Hepatocyte (in vitro differentiated cells): ENCODE measurements around the gene ASTN2. TPM values are rescaled to one million over a fixed set of nuclear protein-coding genes. Genes with fewer than 3 reads are reported as not detected.

Source experiments
- DNase-seq: peaks from one replicate; pipeline ENCODE4 v3.0.0-alpha.2; 2016; ENCODE audit warnings: low spot score
- H2AFZ ChIP-seq: fragments of 200-600 bp; sonication (generic); 2 replicates; pipeline ENCODE4 v1.6.0; 2016; ENCODE audit warnings: antibody characterized with exemption, mild to moderate bottlenecking
- H3K27ac ChIP-seq: fragments of 200-600 bp; sonication (generic); 2 replicates; pipeline ENCODE4 v1.5.1; 2016; ENCODE audit warnings: mild to moderate bottlenecking
- H3K27me3 ChIP-seq: fragments of 200-600 bp; sonication (generic); 2 replicates; pipeline ENCODE4 v1.6.1; 2016
- H3K36me3 ChIP-seq: fragments of 200-600 bp; sonication (generic); replicated peaks from 2 replicates; pipeline ENCODE4 v1.5.1; 2016; ENCODE audit warnings: low read depth; ENCODE audit not compliant: insufficient read depth
- H3K4me1 ChIP-seq: fragments of 200-600 bp; sonication (generic); 2 replicates; pipeline ENCODE4 v1.5.1; 2016; ENCODE audit warnings: mild to moderate bottlenecking, moderate library complexity; ENCODE audit not compliant: insufficient read depth
- H3K4me2 ChIP-seq: fragments of 200-600 bp; sonication (generic); 2 replicates; pipeline ENCODE4 v1.6.0; 2016
- H3K4me3 ChIP-seq: fragments of 200-600 bp; sonication (generic); 2 replicates; pipeline ENCODE4 v1.5.1; 2016; ENCODE audit warnings: mild to moderate bottlenecking
- H3K79me2 ChIP-seq: fragments of 200-600 bp; sonication (generic); 2 replicates; pipeline ENCODE4 v1.6.0; 2017; ENCODE audit warnings: mild to moderate bottlenecking
- H3K9me2 ChIP-seq: fragments of 200-600 bp; sonication (generic); replicated peaks from 2 replicates; pipeline ENCODE4 v1.6.0; 2017; ENCODE audit warnings: mild to moderate bottlenecking; ENCODE audit not compliant: insufficient read depth
- H3K9me3 ChIP-seq: fragments of 200-600 bp; sonication (generic); 2 replicates; pipeline ENCODE4 v1.5.1; 2016; ENCODE audit warnings: low read depth, mild to moderate bottlenecking
- H4K20me1 ChIP-seq: fragments of 200-600 bp; sonication (generic); 2 replicates; pipeline ENCODE4 v1.6.0; 2016; ENCODE audit warnings: mild to moderate bottlenecking; ENCODE audit not compliant: insufficient read depth, poor library complexity, severe bottlenecking
- EZH2 ChIP-seq: fragments of 200-600 bp; sonication (generic); IDR thresholded peaks from 2 replicates; pipeline ENCODE4 v1.6.1; 2016; ENCODE audit warnings: antibody characterized with exemption, mild to moderate bottlenecking, borderline replicate concordance
- EZH2phosphoT487 ChIP-seq: fragments of 200-600 bp; sonication (generic); IDR thresholded peaks from one replicate; pipeline ENCODE4 v1.6.1; 2018; ENCODE audit warnings: antibody characterized with exemption, mild to moderate bottlenecking, low read depth, moderate library complexity; ENCODE audit not compliant: unreplicated experiment, severe bottlenecking
- WGBS: methylation state at CpG from one replicate; pipeline ENCODE4 v1.1.6; 2016; ENCODE audit warnings: low lambda C conversion rate; ENCODE audit errors: missing lambda C conversion rate; 5-methylcytosine and 5-hydroxymethylcytosine counted together
- polyA plus RNA-seq: library from polyadenylated mRNA; unstranded; fragments of >200 nt; fragmentation: Nextera tagmentation; extraction: Ambion mirVana; gene quantifications from 2 replicates; pipeline ENCODE4 v1.2.1, GENCODE V29; 2016
- total RNA-seq: library from RNA; depleted of rRNA; stranded (reverse); fragments of >200 nt; gene quantifications from 2 replicates; pipeline ENCODE4 v1.2.3, GENCODE V29; 2014
- TF ChIP-seq, protein P1 (sequence below): fragments of 200-600 bp; sonication (generic); IDR thresholded peaks from 2 replicates; pipeline ENCODE4 v1.5.1; 2016; ENCODE audit warnings: antibody characterized with exemption, mild to moderate bottlenecking; ENCODE audit not compliant: poor library complexity

The ASTN2 gene
- total and polyA plus RNA-seq, 2 experiments from 2014 or later: 6.4 to 8.4 TPM

DNA sequence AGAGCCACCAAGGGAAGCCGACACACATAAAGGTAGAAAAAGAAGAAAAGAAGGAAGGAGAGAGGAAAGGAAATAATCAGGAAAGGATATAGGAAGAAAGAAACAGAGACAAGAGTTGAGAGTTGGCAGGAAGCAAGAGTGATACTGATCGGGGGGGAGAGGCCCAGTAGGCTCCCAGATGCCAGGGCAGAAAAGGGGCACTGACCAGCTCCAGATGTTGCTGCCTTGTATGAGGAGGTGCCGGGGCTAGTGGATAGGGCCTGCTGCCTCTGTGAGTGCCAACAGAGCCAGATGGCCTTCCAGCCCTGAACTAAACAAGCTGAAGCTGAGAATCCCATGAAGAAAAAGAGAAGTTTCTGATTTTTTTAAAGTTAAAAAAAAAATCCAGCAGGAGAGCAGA lies 809.8 kb downstream of the ASTN2 start:
- Histone ChIP-seq H3K27ac (no peak overlapping the region), H2AFZ (no peak overlapping the region), H3K27me3 (no peaks in the 10 kb centered on the region), H3K36me3 (no peaks in the 10 kb centered on the region), H3K4me2 (no peak overlapping the region), H3K9me3 (no peaks in the 10 kb centered on the region), H3K79me2 (no peaks in the 10 kb centered on the region), H3K4me3 (no peak overlapping the region), H3K4me1 (no peaks in the 10 kb centered on the region), H4K20me1 (no peaks in the 10 kb centered on the region), H3K9me2 (no peaks in the 10 kb centered on the region)
- whole genome bisulfite sequencing: 93% methylated on average over 3 of the region's 3 CpGs
- TF ChIP-seq, protein P1, sequence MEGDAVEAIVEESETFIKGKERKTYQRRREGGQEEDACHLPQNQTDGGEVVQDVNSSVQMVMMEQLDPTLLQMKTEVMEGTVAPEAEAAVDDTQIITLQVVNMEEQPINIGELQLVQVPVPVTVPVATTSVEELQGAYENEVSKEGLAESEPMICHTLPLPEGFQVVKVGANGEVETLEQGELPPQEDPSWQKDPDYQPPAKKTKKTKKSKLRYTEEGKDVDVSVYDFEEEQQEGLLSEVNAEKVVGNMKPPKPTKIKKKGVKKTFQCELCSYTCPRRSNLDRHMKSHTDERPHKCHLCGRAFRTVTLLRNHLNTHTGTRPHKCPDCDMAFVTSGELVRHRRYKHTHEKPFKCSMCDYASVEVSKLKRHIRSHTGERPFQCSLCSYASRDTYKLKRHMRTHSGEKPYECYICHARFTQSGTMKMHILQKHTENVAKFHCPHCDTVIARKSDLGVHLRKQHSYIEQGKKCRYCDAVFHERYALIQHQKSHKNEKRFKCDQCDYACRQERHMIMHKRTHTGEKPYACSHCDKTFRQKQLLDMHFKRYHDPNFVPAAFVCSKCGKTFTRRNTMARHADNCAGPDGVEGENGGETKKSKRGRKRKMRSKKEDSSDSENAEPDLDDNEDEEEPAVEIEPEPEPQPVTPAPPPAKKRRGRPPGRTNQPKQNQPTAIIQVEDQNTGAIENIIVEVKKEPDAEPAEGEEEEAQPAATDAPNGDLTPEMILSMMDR: no peak
- TF ChIP-seq EZH2phosphoT487: no peak
- no peak for TF ChIP-seq EZH2
- DNase-seq: no peak

DNA sequence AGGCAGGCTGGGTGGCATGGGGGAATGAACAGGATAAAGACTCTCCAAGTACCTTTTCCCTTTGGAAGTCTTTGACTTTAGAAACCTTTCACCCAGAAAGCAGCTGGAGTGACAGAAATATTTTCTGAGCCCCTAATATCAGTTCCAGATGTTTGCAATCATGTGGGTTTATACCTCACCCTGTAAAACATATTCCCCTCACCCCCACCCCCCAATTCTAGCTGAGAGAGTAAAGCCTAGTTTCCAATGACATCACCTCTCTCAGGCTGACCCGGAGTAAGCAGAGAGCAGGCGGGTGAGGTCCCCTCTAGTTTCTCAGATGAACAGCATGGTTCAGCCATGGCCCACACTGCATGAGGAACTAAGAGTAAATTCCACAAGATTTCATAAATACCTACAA lies 810.6 kb downstream of the ASTN2 start:
- Histone ChIP-seq H2AFZ (no peak overlapping the region), H3K9me2 (no peaks in the 10 kb centered on the region), H3K4me3 (no peak overlapping the region), H3K27ac (no peak overlapping the region), H3K4me2 (no peak overlapping the region), H3K4me1 (no peaks in the 10 kb centered on the region), H4K20me1 (no peaks in the 10 kb centered on the region), H3K9me3 (no peaks in the 10 kb centered on the region), H3K27me3 (no peaks in the 10 kb centered on the region), H3K79me2 (no peaks in the 10 kb centered on the region), H3K36me3 (no peaks in the 10 kb centered on the region)
- TF ChIP-seq, protein P1: no peak
- TF ChIP-seq EZH2phosphoT487 (no peak), EZH2 (no peak)
- DNase-seq: no peak
- 53% methylated on average over 2 of the region's 2 CpGs for WGBS

DNA sequence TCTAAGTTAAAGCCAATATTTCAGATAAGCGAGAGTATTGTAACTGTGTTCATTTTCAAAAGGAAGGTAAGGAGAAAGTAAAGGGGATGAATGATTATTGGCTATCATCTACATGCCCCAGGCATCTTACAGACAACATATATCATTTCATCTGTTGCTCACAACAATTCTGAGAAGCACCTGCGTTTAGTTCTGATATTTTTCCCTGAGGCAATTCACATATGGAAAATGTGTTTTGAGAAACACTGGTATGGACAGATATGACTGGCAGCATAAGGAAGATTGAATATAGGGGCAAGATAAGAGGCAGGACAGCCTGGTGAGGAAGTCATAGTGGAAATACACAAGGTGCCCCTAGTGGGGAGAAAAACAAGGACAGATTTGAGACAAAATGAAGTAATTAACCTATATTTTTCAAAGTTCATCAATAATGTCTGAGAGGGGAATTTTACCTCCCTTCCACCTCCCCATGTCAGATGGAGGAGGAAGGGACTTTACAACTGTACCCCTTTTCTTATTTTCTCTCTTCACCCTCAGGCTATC lies 815.4 kb downstream of the ASTN2 start:
- Histone ChIP-seq H3K27ac (no peak overlapping the region), H2AFZ (no peak overlapping the region), H3K9me2 (no peaks in the 10 kb centered on the region), H3K4me3 (no peak overlapping the region), H3K4me1 (no peaks in the 10 kb centered on the region), H3K27me3 (no peaks in the 10 kb centered on the region), H3K4me2 (no peak overlapping the region), H3K9me3 (no peaks in the 10 kb centered on the region), H3K36me3 (no peaks in the 10 kb centered on the region), H3K79me2 (no peaks in the 10 kb centered on the region), H4K20me1 (no peaks in the 10 kb centered on the region)
- WGBS: 77% methylated on average over 2 of the region's 2 CpGs
- DNase-seq: no peak
- TF ChIP-seq EZH2: no peak

DNA sequence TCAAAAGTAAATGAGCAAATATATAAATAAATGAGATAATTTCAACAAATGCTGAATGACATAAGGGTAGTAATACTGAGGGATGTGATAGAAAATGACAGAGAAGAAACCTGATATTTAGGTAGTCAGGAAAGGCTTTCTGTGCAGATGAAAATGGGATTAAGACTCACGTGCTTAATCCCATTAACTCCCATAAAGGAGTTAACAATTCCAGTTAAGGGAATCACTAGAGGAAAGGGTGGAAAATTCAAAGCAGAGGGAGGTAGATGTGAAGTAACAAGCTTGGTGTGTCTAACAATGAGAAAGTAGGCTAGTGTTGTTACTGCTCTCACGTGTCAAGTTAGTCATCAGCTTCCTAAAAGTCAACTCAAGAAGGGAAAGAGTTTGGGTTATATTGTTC lies 818.2 kb downstream of the ASTN2 start:
- Histone ChIP-seq H3K9me3 (no peaks in the 10 kb centered on the region), H3K9me2 (no peaks in the 10 kb centered on the region), H2AFZ (no peak overlapping the region), H3K4me3 (no peak overlapping the region), H3K27me3 (no peaks in the 10 kb centered on the region), H3K4me1 (no peaks in the 10 kb centered on the region), H3K79me2 (no peaks in the 10 kb centered on the region), H4K20me1 (no peaks in the 10 kb centered on the region), H3K36me3 (no peaks in the 10 kb centered on the region), H3K4me2 (no peak overlapping the region), H3K27ac (no peak overlapping the region)
- DNase-seq: no peak
- TF ChIP-seq EZH2: no peak
- TF ChIP-seq, protein P1: no peak
- TF ChIP-seq EZH2phosphoT487: no peak
- 48% methylated on average over 2 of the region's 2 CpGs for WGBS
